Pancreas (tissue), 10 donors: ENCODE measurements around the gene TMEM86A. TPM values are rescaled to one million over a fixed set of nuclear protein-coding genes. Genes with fewer than 3 reads are reported as not detected.
A peak's percentile ranks its signal among the peaks of the same experiment; 100 is the strongest.

Experiments
- ATAC-seq, 4 donors: fragments of 200-7000 bp; cut with Tn5 transposase; one replicate each; pipeline versions ENCODE4 v1.8.0 to v1.9.1; 2020; ENCODE audit warnings: mild to moderate bottlenecking in 4 of 4, moderate library complexity in 4 of 4
- DNase-seq, 6 donors: peaks; one replicate each; pipeline ENCODE4 v3.0.0-alpha.2; 2020
- FAIRE-seq: peaks from 2 replicates; lab custom pipeline; 2012; peaks lifted over from hg19 to GRCh38; lab: Jason Lieb, UNC
- H3K27ac ChIP-seq, 4 donors: fragments of 200-600 bp; sonication (generic); 1 replicate in 3 of 4; 2 replicates in 1 of 4; pipeline versions ENCODE4 v1.5.0 to v1.8.0; 2020
- H3K27me3 ChIP-seq, 4 donors: fragments of 200-600 bp; one replicate each; pipeline ENCODE4 v1.8.0; 2021
- H3K36me3 ChIP-seq, 3 donors: fragments of 200-600 bp; sonication (generic) in 1 of 3; one replicate each; pipeline versions ENCODE4 v1.5.0 to v1.8.0; 2020 to 2021
- H3K4me1 ChIP-seq, 3 donors: fragments of 200-600 bp; one replicate each; pipeline ENCODE4 v1.8.0; 2021
- H3K4me3 ChIP-seq, 4 donors: fragments of 200-600 bp; sonication (generic) in 2 of 4; one replicate each; pipeline versions ENCODE4 v1.5.0 to v1.8.0; 2020 to 2021
- H3K9me3 ChIP-seq, 4 donors: fragments of 200-600 bp; one replicate each; pipeline ENCODE4 v1.8.0; 2021
- WGBS, 2 donors: extraction: QIAGEN DNeasy Blood & Tissue Kit; methylation state at CpG; one replicate each; pipeline ENCODE4 v1.1.7; 2013; 5-methylcytosine and 5-hydroxymethylcytosine counted together
- intact Hi-C, 3 donors: fragments of 100-400 bp; cut with DNase I; formaldehyde crosslinking; loops; one replicate each; pipeline versions ENCODE4 v1.11.1 to v1.14.2; 2022
- polyA plus RNA-seq, 2 donors: library from polyadenylated mRNA; stranded (reverse); fragments of 200-250 nt; gene quantifications; one replicate each; pipeline ENCODE4 v1.2.3, GENCODE V29; 2013
- total RNA-seq, 6 donors: library from RNA; stranded (reverse); fragmentation: NEBNext Ultra II Directional in 4 of 6; extraction: Animal tissue kit (Norgen Biotek cat#: 25700) in 4 of 6; gene quantifications; one replicate each; pipeline versions ENCODE4 v1.2.1 to v1.2.4, GENCODE V29; 2021 to 2023
- TF ChIP-seq, protein P1 (sequence below), 4 donors: fragments of 200-600 bp; sonication (generic) in 3 of 4; IDR thresholded peaks; one replicate each; pipeline versions ENCODE4 v1.5.0 to v1.8.0; 2021; ENCODE audit warnings: antibody characterized with exemption in 4 of 4
- donor health status: healthy with polysubstance abuse.
- donor health status: DM: no; HTN: no; CAD: no; lungs with moderate emphysema.
- donor health status: DM: no; HTN: no; CAD: no.
- donor health status: control.
- donor health status: control.
- donor health status: Bipolar disorder and iron deficiency.
- donor health status: DM: yes; HTN: yes; CAD: no.
- donor health status: DM: no; HTN: no; CAD: no.
- donor health status: DM: no; HTN: no; CAD: no.
- donor health status: DM: yes; HTN: yes; CAD: no.

The TMEM86A gene
- total and polyA plus RNA-seq, 8 donors: 1.4 to 9.3 (median 2.7) TPM

DNA sequence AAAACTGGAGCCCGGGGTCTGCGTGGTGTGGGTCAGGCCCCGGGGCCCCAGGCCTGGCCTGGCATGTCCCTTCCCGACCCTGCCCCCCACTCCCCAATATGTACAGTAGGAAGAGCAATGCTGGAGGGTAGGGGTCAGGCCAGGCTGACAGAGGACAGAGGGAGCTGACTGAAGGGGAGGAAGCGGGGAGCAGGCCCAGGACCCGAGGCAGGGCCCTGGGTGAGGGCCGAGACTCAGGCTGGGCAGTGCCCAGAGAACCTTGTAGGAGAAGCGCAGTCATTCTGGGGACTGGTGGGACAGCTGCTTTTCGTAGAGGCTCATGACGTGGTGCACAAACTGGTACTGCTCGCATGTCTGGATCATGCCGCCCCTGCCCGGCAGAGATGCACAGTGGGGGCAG, 30.1 kb downstream of the TMEM86A start:
- TF ChIP-seq, protein P1, sequence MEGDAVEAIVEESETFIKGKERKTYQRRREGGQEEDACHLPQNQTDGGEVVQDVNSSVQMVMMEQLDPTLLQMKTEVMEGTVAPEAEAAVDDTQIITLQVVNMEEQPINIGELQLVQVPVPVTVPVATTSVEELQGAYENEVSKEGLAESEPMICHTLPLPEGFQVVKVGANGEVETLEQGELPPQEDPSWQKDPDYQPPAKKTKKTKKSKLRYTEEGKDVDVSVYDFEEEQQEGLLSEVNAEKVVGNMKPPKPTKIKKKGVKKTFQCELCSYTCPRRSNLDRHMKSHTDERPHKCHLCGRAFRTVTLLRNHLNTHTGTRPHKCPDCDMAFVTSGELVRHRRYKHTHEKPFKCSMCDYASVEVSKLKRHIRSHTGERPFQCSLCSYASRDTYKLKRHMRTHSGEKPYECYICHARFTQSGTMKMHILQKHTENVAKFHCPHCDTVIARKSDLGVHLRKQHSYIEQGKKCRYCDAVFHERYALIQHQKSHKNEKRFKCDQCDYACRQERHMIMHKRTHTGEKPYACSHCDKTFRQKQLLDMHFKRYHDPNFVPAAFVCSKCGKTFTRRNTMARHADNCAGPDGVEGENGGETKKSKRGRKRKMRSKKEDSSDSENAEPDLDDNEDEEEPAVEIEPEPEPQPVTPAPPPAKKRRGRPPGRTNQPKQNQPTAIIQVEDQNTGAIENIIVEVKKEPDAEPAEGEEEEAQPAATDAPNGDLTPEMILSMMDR (IDR thresholded peaks at IDR 0.05): no peak
- Histone ChIP-seq H3K27ac (no peak overlapping the region), H3K4me1 (no peaks in the 10 kb centered on the region), H3K9me3 (no peaks in the 10 kb centered on the region), H3K27me3 (no peaks in the 10 kb centered on the region), H3K36me3 (no peaks in the 10 kb centered on the region), H3K4me3 (no peak overlapping the region)
- ATAC-seq: no peak
- FAIRE-seq: no peak
- DNase-seq: no peak
- intact Hi-C loops: no loop called here
- 91 to 94% methylated on average over 13 of the region's 13 CpGs for WGBS, 2 donors

DNA sequence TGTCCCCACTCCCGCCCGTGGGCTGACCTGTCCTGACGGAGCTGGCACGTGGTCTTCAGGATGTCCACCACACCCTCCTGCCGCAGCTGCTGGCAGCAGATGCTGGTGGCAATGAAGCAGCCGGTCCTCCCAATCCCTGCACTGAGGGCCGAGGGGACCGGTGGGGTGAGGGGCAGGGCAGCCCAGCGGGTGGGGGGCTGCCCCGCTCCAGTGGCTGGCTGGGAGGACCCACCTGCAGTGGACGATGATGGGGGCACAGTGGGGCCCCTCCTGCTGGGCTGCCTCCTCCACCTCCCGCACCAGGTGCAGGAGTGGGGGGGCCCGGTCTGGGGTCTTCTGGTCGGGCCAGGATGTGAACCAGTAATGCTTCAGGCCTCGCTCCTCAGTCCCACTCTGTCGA, 30.8 kb downstream of the TMEM86A start:
- DNase-seq (no peak), FAIRE-seq (no peak), ATAC-seq (no peak)
- no peaks in the 10 kb centered on the region for H3K9me3 ChIP-seq
- H3K4me3 ChIP-seq: no peak overlapping the region
- no peak overlapping the region for H3K27ac ChIP-seq
- 76 to 81% methylated on average over 16 of the region's 16 CpGs for WGBS, 2 donors
- TF ChIP-seq, protein P1 (IDR thresholded peaks at IDR 0.05): no peak
- H3K27me3 ChIP-seq: no peaks in the 10 kb centered on the region
- no peaks in the 10 kb centered on the region for H3K36me3 ChIP-seq
- intact Hi-C loops: no loop called here
- no peaks in the 10 kb centered on the region for H3K4me1 ChIP-seq

DNA sequence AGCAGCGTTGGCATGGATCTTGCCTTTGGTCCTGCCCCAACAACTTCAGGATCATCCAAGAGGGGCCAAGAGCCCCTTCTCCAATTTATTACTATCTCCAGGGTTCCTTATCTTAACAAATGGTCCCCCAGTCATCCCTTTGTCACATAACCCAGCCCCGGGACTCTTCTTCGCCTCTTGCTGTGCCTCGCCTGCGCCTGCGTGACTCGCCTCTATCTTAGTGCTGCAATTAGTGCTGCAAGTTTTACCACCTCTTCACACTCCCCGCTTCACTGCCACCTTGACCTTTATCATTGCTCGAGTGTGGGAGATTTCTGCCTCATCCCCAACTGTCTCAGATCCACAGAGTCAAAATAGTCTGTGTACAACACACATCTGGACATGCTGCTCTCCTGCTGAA, 31.4 kb downstream of the TMEM86A start:
- no peak for DNase-seq
- H3K4me1 ChIP-seq: no peaks in the 10 kb centered on the region
- no peak overlapping the region for H3K27ac ChIP-seq
- no peaks in the 10 kb centered on the region for H3K9me3 ChIP-seq
- no peak overlapping the region for H3K4me3 ChIP-seq
- H3K36me3 ChIP-seq: no peaks in the 10 kb centered on the region
- intact Hi-C loops: loop anchor here in 1 of 3 donors (10.0 kb wide), 1 partner anchor 175 kb away; no protein-coding TSS in a partner anchor
- no peak for ATAC-seq
- TF ChIP-seq, protein P1 (IDR thresholded peaks at IDR 0.05): no peak
- 85 to 90% methylated on average over 9 of the region's 9 CpGs for WGBS, 2 donors
- FAIRE-seq: no peak
- no peaks in the 10 kb centered on the region for H3K27me3 ChIP-seq

DNA sequence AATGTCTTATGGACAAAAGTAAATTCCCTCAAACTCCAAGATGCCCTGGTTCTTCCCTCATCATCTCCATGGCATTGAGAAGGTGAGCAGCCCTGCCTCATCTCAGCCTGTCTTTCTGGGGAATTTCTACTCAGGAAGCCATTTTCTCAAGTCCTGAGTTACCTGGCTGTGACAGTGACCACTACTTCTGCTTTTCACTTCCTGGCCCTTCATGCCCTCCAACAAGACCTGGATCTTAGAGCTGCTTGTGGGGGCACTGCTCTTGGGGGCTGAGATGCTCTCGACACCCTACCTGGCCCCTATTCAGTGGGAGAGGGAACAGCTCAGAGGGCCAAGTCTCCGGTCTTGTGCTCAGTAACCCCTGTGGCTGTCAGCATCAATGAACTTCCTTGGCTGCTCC, 32.9 kb downstream of the TMEM86A start:
- Histone ChIP-seq H3K36me3 (no peaks in the 10 kb centered on the region), H3K27me3 (no peaks in the 10 kb centered on the region), H3K9me3 (no peaks in the 10 kb centered on the region), H3K4me1 (no peaks in the 10 kb centered on the region), H3K27ac (no peak overlapping the region), H3K4me3 (no peak overlapping the region)
- TF ChIP-seq, protein P1 (IDR thresholded peaks at IDR 0.05): no peak
- no peak for FAIRE-seq
- ATAC-seq: no peak
- intact Hi-C loops: loop anchor here in 1 of 3 donors (10.0 kb wide), 1 partner anchor 177 kb away; no protein-coding TSS in a partner anchor
- 76 to 85% methylated on average over 2 of the region's 2 CpGs for WGBS, 2 donors
- no peak for DNase-seq

DNA sequence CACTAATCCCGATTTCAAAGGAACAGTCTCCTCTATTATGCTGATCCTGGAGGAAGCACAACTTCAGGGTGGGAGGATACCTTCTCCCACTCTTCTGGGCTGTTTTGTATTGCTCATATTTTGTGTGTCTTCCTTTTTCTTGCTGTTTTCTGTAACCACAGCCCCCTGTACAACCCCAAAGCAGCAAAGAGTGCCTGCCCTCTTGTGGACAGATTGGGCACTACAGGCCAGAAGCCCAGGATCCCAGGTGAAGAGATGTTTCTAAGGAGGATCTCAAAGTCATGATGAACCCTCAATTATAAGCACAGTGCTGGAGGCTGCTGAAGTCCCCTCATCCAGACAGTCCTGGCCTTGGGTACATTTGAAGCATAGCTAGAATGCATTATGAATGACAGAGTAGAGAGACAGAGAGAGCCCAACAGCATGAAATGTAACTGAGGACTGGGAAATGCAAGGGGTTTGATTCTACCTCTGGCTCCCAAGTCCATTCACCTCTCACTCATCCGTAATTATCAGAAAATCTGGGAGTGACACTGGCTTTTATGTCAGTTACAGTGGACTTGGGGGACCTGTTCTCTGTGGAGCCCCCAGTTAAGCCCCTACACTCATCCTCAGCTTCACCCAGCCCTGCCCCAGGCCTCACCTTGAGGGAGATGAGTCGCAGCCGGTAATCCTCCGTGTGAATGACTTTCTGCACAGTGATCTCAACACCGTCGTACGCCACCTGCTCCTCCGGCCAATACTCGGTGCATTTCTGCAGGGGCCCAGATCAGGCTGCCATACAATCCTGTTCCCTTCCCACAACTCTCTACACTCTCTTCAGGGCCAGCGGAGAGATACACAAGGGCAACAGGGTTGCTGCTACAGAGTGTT, 33.6 kb downstream of the TMEM86A start:
- Histone ChIP-seq H3K27ac (no peak overlapping the region), H3K4me3 (no peak overlapping the region), H3K4me1 (no peaks in the 10 kb centered on the region), H3K9me3 (no peaks in the 10 kb centered on the region), H3K36me3 (no peaks in the 10 kb centered on the region), H3K27me3 (no peaks in the 10 kb centered on the region)
- intact Hi-C loops: loop anchor here in 1 of 3 donors (10.0 kb wide), 1 partner anchor 177 kb away; no protein-coding TSS in a partner anchor
- DNase-seq (peak in 3 of 6 donors; percentile 50 to 85 (median 64)), ATAC-seq (peak in 3 of 4 donors; percentile 70 to 88 (median 82)), FAIRE-seq (no peak)
- TF ChIP-seq, protein P1 (IDR thresholded peaks at IDR 0.05): peak; percentile 90 to 96 (median 93)
- WGBS, 2 donors: 53 to 66% methylated on average over 11 of the region's 11 CpGs
